Fibroblast of peridontal ligament (primary cell): ENCODE data around the gene MAGEA11.
"Not testable (repeated sequence)": the region's sequence is repeated elsewhere in the genome, so short reads cannot be mapped to it uniquely, and the experiment has no call there.

Experiments
- DNase-seq: peaks from one replicate; pipeline ENCODE4 v3.0.0-alpha.2; 2010; ENCODE audit errors: extremely low read depth

The MAGEA11 gene

GRCh38 chrX:149711545-149712236 is at the start of gene MAGEA11:
Gene MAGEA11 (plus strand): TSS chrX:149712060. CDS start chrX:149713160, 1,100 bp downstream.
- no peak for DNase-seq

- not testable (repeated sequence) for DNase-seq
Measured at GRCh38 chrX:149675088-149675487, 36.8 kb upstream of the MAGEA11 start.

GRCh38 chrX:149675554-149675953 is 36.3 kb upstream of the MAGEA11 start:
- not testable (repeated sequence) for DNase-seq

- not testable (repeated sequence) for DNase-seq
Measured at GRCh38 chrX:149679164-149679678, 32.6 kb upstream of the MAGEA11 start.

- no peak for DNase-seq
Measured at GRCh38 chrX:149681182-149681581, 30.7 kb upstream of the MAGEA11 start.

GRCh38 chrX:149682031-149682430 is 29.8 kb upstream of the MAGEA11 start:
- DNase-seq, result no peak

GRCh38 chrX:149682956-149683947 is 28.6 kb upstream of the MAGEA11 start:
- no peak for DNase-seq

GRCh38 chrX:149683966-149684730 is 27.7 kb upstream of the MAGEA11 start:
- DNase-seq, result no peak

- DNase-seq, result no peak
Measured at GRCh38 chrX:149687991-149688390, 23.9 kb upstream of the MAGEA11 start.

GRCh38 chrX:149688552-149688951 is 23.3 kb upstream of the MAGEA11 start:
- DNase-seq, result no peak

- DNase-seq, result no peak
Measured at GRCh38 chrX:149691794-149692193, 20.1 kb upstream of the MAGEA11 start.

- not testable (repeated sequence) for DNase-seq
Measured at GRCh38 chrX:149692686-149693272, 19.1 kb upstream of the MAGEA11 start.

- DNase-seq, result no peak
Measured at GRCh38 chrX:149699761-149700160, 12.1 kb upstream of the MAGEA11 start.

GRCh38 chrX:149704664-149705063 is 7.2 kb upstream of the MAGEA11 start:
- no peak for DNase-seq

- no peak for DNase-seq
Measured at GRCh38 chrX:149707147-149707901, 4.5 kb upstream of the MAGEA11 start.

GRCh38 chrX:149712831-149713230 is 971 bp downstream of the MAGEA11 start:
- no peak for DNase-seq

- no peak for DNase-seq
Measured at GRCh38 chrX:149713279-149714050, 1.6 kb downstream of the MAGEA11 start.

GRCh38 chrX:149715468-149715867 is 3.6 kb downstream of the MAGEA11 start:
- DNase-seq, result no peak

- no peak for DNase-seq
Measured at GRCh38 chrX:149716632-149717031, 4.8 kb downstream of the MAGEA11 start.

GRCh38 chrX:149717803-149718202 is 5.9 kb downstream of the MAGEA11 start:
- no peak for DNase-seq
